ENCODE data around the gene EPHB1. TPM values are rescaled to one million over a fixed set of nuclear protein-coding genes. Genes with fewer than 3 reads are reported as not detected.

The EPHB1 gene
- total RNA-seq, 1 experiment from 2014 or later: 2.8 TPM

DNA sequence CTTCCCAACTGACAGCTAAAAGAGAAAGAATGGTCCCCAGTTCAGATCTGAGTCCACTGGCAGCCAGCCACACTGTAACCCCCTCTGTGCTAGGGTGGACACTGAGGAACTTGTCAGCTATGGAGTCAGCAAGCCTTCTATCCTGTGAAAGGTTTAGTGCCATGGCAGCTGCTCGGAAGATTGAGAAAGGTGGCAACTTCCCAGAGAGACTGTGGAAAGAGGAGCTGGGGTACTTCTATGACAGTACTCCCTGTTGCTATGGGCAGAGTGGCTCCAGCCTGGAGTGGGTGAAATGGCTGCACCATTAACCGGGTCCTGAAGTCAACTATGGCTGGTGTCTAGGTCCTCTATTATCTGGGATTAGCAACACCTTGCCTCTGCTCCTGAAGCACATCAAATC is 447.2 kb downstream of the EPHB1 start:
- Histone ChIP-seq H4K91ac (ENCODE audit: insufficient read length, low read depth, low read length) (no peak overlapping the region), H3K56ac (ENCODE audit: insufficient read length, low read depth, low read length) (no peak overlapping the region), H2AFZ (ENCODE audit: low read length) (no peak overlapping the region), H3K4ac (ENCODE audit: low read depth, low read length) (no peak overlapping the region), H4K20me1 (ENCODE audit: control insufficient read depth, insufficient read depth, insufficient read length) (no peaks in the 10 kb centered on the region), H3K4me1 (ENCODE audit: insufficient read depth, low read length) (no peaks in the 10 kb centered on the region; the same call in 1 of the 2 replicates), H3T11ph (ENCODE audit: low read length) (no peak overlapping the region), H3K9me3 (ENCODE audit: control insufficient read depth, low read depth, low read length) (no peaks in the 10 kb centered on the region), H2BK15ac (ENCODE audit: low read depth, low read length) (no peak overlapping the region), H4K8ac (replicated peaks; ENCODE audit: insufficient read length, low read depth, low read length) (no peak overlapping the region), H4K5ac (ENCODE audit: insufficient read length, low read depth, low read length) (no peak overlapping the region), H3K4me2 (ENCODE audit: insufficient read depth, insufficient read length, low read length) (no peak overlapping the region), H2BK5ac (ENCODE audit: insufficient read length, low read length) (no peak overlapping the region), H3K79me1 (ENCODE audit: insufficient read depth, low read depth, low read length, poor library complexity, severe bottlenecking) (no peaks in the 10 kb centered on the region), H2BK20ac (ENCODE audit: low read depth, low read length, poor library complexity, severe bottlenecking) (no peak overlapping the region), H3K9ac (ENCODE audit: extremely low read depth, insufficient read length, low read length) (no peak overlapping the region), H3K23ac (ENCODE audit: insufficient read length, low read depth, low read length) (no peak overlapping the region), H3K79me2 (ENCODE audit: insufficient read depth, low read length) (no peaks in the 10 kb centered on the region), H2BK12ac (ENCODE audit: insufficient read length, low read depth, low read length) (no peak overlapping the region), H3K18ac (ENCODE audit: insufficient read length, low read depth, low read length) (no peak overlapping the region), H3K27ac (ENCODE audit: insufficient read length, low read depth, low read length) (no peak overlapping the region), H3K23me2 (ENCODE audit: insufficient read length, low read depth, low read length, poor library complexity, severe bottlenecking) (no peaks in the 10 kb centered on the region), H3K14ac (ENCODE audit: insufficient read depth, low read length) (no peak overlapping the region), H3K27me3 (ENCODE audit: insufficient read depth, low read length) (no peaks in the 10 kb centered on the region), H2AK5ac (ENCODE audit: insufficient read length, low read length) (no peak overlapping the region), H2BK120ac (ENCODE audit: low read depth, low read length, poor library complexity, severe bottlenecking) (no peak overlapping the region)
- Mint-ChIP-seq H3K27ac (no peak overlapping the region), H3K9me3 (no peaks in the 10 kb centered on the region), H3K4me1 (peaks cover 32 to 37% of the 10 kb centered on the region in 2 experiments), H3K36me3 (ENCODE audit: insufficient read depth in 1 of 3, low read depth in 3 of 3) (no peaks in the 10 kb centered on the region), H3K27me3 (ENCODE audit: low read depth) (0 out of 2 replicates have a peak, but pooled peaks cover 2% of the 10 kb centered on the region), H3K4me3 (no peak overlapping the region)
- no CpG with 5 or more reads among the region's 2 CpGs for WGBS (ENCODE audit: extremely low coverage, insufficient read length, low lambda C conversion rate)
- DNase-seq: no peak
- TF ChIP-seq, protein P1, sequence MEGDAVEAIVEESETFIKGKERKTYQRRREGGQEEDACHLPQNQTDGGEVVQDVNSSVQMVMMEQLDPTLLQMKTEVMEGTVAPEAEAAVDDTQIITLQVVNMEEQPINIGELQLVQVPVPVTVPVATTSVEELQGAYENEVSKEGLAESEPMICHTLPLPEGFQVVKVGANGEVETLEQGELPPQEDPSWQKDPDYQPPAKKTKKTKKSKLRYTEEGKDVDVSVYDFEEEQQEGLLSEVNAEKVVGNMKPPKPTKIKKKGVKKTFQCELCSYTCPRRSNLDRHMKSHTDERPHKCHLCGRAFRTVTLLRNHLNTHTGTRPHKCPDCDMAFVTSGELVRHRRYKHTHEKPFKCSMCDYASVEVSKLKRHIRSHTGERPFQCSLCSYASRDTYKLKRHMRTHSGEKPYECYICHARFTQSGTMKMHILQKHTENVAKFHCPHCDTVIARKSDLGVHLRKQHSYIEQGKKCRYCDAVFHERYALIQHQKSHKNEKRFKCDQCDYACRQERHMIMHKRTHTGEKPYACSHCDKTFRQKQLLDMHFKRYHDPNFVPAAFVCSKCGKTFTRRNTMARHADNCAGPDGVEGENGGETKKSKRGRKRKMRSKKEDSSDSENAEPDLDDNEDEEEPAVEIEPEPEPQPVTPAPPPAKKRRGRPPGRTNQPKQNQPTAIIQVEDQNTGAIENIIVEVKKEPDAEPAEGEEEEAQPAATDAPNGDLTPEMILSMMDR (conservative IDR thresholded peaks at IDR 0.05): no peak

All from H9 (cell line).